ENCODE measurements around the gene IFI30.

The IFI30 gene

GRCh38 chr19:18192673-18193387, 19.2 kb downstream of the IFI30 start, which contains the start of gene MPV17L2:
MPV17L2 (plus strand) TSS chr19:18193218; CDS start chr19:18193282, 64 bp downstream.
- in situ Hi-C loops (cut with HindIII; ENCODE audit: low sequenced_read_pairs): no loop called here
- peak; percentile 100 for DNase-seq (ENCODE audit: low read depth)
- no peak for TF ChIP-seq CTCF (IDR thresholded peaks at IDR 0.05; ENCODE audit: low read depth, low read length, missing control alignments)
- H3K4me3 ChIP-seq (ENCODE audit: low read depth, low read length): peak within 1 kb of the TSS; percentile 78

GRCh38 chr19:18193388-18194180, 20.0 kb downstream of the IFI30 start:
- DNase-seq (ENCODE audit: low read depth): no peak
- in situ Hi-C loops (cut with HindIII; ENCODE audit: low sequenced_read_pairs): no loop called here
- no peak for TF ChIP-seq CTCF (IDR thresholded peaks at IDR 0.05; ENCODE audit: low read depth, low read length, missing control alignments)
- H3K4me3 ChIP-seq (ENCODE audit: low read depth, low read length): peak overlapping the region; percentile 78

GRCh38 chr19:18194181-18194530, 20.5 kb downstream of the IFI30 start:
- peak overlapping the region; percentile 78 for H3K4me3 ChIP-seq (ENCODE audit: low read depth, low read length)
- no peak for TF ChIP-seq CTCF (IDR thresholded peaks at IDR 0.05; ENCODE audit: low read depth, low read length, missing control alignments)
- in situ Hi-C loops (cut with HindIII; ENCODE audit: low sequenced_read_pairs): no loop called here
- DNase-seq (ENCODE audit: low read depth): no peak

GRCh38 chr19:18194554-18195238, 21.1 kb downstream of the IFI30 start:
- no peak for TF ChIP-seq CTCF (IDR thresholded peaks at IDR 0.05; ENCODE audit: low read depth, low read length, missing control alignments)
- DNase-seq (ENCODE audit: low read depth): peak; percentile 65
- peak overlapping the region; percentile 78 for H3K4me3 ChIP-seq (ENCODE audit: low read depth, low read length)
- in situ Hi-C loops (cut with HindIII; ENCODE audit: low sequenced_read_pairs): no loop called here

GRCh38 chr19:18196511-18196845, 22.9 kb downstream of the IFI30 start:
- H3K4me3 ChIP-seq (ENCODE audit: low read depth, low read length): no peak overlapping the region
- DNase-seq (ENCODE audit: low read depth): no peak
- no peak for TF ChIP-seq CTCF (IDR thresholded peaks at IDR 0.05; ENCODE audit: low read depth, low read length, missing control alignments)
- in situ Hi-C loops (cut with HindIII; ENCODE audit: low sequenced_read_pairs): no loop called here

- no peak for DNase-seq (ENCODE audit: low read depth)
- in situ Hi-C loops (cut with HindIII; ENCODE audit: low sequenced_read_pairs): no loop called here
- no peak overlapping the region for H3K4me3 ChIP-seq (ENCODE audit: low read depth, low read length)
- no peak for TF ChIP-seq CTCF (IDR thresholded peaks at IDR 0.05; ENCODE audit: low read depth, low read length, missing control alignments)
These were observed 23.7 kb downstream of the IFI30 start for GRCh38 chr19:18197306-18197705.

Data from astrocyte of the cerebellum (primary cell).